AG09319 (cell line): ENCODE results near the gene CXADR.
"Not testable (repeated sequence)": the region's sequence is repeated elsewhere in the genome, so short reads cannot be mapped to it uniquely, and the experiment has no call there.

Experiments used
- DNase-seq: peaks from one replicate; pipeline ENCODE4 v3.0.0-alpha.2; 2010; ENCODE audit warnings: low read depth; ENCODE audit errors: extremely low read depth
- TF ChIP-seq, protein P1 (sequence below): IDR thresholded peaks from 2 replicates; pipeline ENCODE4 v1.5.1; 2011; ENCODE audit warnings: low read depth, mild to moderate bottlenecking, inconsistent platforms, low read length, moderate library complexity

The CXADR gene

GRCh38 chr21:17472592-17473271 lies 40.1 kb upstream of the CXADR start:
- DNase-seq, result no peak
- TF ChIP-seq, protein P1, sequence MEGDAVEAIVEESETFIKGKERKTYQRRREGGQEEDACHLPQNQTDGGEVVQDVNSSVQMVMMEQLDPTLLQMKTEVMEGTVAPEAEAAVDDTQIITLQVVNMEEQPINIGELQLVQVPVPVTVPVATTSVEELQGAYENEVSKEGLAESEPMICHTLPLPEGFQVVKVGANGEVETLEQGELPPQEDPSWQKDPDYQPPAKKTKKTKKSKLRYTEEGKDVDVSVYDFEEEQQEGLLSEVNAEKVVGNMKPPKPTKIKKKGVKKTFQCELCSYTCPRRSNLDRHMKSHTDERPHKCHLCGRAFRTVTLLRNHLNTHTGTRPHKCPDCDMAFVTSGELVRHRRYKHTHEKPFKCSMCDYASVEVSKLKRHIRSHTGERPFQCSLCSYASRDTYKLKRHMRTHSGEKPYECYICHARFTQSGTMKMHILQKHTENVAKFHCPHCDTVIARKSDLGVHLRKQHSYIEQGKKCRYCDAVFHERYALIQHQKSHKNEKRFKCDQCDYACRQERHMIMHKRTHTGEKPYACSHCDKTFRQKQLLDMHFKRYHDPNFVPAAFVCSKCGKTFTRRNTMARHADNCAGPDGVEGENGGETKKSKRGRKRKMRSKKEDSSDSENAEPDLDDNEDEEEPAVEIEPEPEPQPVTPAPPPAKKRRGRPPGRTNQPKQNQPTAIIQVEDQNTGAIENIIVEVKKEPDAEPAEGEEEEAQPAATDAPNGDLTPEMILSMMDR, result no peak

DNA sequence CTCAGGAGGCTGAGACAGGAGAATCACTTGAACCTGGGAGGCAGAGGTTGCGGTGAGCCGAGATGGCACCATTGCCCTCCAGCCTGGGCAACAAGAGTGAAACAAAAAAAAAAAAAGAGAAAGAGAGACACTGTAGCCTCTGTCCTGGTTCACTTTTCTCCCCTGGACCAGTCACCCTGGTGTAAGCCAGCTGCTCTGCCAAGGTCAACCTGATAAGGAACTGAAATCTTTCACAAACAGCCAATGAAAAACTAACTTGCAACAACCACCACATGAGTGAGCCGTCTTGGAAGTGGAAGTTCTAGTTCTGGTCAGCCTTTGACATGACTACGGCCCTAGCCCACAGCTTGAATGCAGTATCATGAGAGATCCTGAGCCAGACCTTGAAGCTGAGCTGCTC lies 36.8 kb upstream of the CXADR start:
- DNase-seq, result no peak
- TF ChIP-seq, protein P1, result no peak

DNA sequence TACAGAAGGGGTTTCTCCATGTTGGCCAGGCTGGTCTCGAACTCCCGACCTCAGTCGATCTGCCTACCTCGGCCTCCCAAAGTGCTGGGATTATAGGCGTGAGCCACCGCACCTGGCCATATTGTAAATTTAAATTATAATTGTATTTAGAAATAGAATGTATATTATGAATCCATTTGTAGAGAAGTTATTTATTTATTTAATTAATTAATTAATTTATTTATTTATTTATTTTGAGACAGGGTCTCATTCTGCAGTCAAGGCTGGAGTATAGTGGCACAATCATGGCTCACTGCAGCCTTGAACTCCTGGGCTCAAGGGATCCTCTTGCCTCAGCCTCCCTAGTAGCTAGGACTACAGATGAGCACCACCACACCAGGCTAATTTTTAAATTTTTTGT lies 34.7 kb upstream of the CXADR start:
- DNase-seq, result not testable (repeated sequence)

DNA sequence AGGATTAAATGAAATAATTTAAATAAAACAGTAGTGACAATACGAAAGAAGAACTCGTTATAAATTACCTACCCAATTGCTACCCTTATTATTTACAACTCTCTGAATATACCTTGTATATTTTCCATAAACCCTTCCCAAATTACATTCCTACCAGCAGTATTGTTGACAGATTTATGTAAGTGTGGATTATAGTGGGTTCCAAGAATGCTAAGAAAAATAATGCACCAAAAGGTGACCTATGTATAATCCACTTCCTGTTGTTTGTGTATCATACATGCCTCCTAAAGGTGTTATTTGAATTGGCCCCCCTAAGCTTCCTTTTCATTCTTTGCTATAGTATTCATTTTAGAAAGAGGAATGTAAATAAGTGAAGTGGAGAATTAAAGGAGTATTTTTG lies 33.2 kb upstream of the CXADR start:
- no peak for DNase-seq
- TF ChIP-seq, protein P1, result no peak

DNA sequence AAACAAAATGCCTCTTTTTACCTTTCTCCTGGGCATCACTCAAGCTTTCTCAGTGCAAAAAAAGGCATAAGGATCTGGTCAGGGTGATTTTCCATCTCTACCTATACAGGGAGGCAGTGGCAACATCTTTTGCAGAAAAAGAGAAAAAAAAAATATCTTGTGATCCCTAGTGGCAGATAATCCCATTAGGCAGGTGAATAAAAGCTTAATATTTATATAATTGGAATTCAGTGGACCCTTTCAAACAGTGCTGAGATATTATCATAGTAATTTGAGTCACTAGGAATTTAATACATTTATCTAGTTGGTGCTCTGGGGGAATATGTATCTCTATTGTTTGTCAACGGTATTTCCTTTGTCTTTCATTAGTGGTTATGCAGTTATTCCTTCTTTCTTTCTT lies 29.9 kb upstream of the CXADR start:
- no peak for DNase-seq
- TF ChIP-seq, protein P1, result no peak

DNA sequence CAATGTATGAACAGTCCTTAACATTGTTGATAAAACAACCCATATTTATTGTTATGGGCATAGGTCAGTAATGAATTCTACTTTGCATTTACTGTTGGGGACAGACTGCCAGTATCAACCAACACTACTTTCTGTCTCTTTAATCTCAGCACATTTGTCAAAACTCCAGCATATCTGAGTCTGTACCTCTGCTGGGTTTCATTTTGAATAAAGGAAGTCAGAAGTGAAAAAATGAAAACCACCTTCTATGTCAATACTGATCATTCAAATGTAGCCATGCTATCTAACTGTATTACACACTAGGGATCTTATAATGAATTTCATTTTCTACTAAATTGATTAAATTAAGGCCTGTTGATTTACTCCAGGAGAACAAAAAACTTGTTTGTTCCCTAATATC lies 24.2 kb upstream of the CXADR start:
- TF ChIP-seq, protein P1, result no peak

DNA sequence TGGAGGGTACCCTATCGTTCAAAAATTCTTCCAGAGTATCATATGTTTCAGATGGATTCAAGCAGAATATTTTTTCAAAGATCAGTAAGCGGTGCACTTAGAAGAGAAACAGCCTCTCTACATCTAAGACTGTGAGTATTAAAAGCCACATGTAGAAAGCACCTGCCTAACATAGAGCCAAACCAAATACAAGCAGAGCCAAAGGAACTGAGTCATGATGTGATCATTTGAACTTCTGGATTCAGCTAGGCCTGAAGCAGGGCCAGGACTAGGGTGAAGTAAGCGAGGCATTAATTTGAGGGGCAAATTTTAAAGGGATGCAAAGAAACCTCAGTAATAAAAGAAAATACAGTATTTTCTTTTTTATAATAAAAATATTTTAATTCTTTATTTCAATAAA lies 23.3 kb upstream of the CXADR start:
- DNase-seq, result not testable (repeated sequence)

More for the DNA sequence above, 24.2 kb upstream of the CXADR start:
- DNase-seq, result no peak

DNA sequence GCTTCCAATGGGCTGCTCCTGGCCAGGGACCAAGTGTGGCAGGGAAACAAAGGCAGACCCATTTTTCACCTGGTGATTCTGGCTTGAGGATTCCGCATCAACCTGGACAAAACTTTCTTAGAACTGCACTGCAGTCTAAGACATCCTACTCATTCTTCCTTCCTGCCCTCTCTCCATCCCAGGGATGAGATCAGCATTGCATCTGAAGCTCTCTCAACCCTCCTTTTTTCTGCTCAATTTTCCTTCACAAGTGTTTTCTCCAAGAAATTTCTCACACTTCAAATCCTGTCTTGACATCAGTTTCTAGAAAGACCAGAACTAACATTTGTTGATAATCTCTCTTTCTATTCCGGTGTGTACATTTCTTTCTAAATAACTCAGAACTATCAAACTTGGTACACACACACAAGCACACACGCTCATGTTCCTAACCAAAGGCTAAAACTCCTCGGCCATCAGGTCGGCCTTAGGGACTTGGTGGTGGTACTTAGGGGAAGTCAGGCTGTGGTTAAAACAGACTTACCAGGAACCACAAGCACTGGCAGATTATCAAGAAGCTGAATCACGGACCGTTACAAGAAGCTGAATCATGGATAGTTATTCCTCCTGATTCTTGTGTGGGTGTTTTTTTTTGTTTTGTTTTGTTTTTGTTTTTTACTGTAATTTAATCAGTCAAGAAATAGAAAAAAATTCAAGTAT lies 21.0 kb upstream of the CXADR start:
- TF ChIP-seq, protein P1, result no peak
- DNase-seq, result peak; percentile 88
